Esophagus muscularis mucosa (tissue), 4 donors: ENCODE results near the gene ARL15. TPM values are rescaled to one million over a fixed set of nuclear protein-coding genes. Genes with fewer than 3 reads are reported as not detected.
"Not testable (repeated sequence)": the region's sequence is repeated elsewhere in the genome, so short reads cannot be mapped to it uniquely, and the experiment has no call there.

ENCODE experiments used
- DNase-seq: peaks from one replicate; pipeline ENCODE4 v3.0.0-alpha.2; 2017; ENCODE audit errors: extremely low spot score
- H3K27ac ChIP-seq, 4 donors: fragments of 200-600 bp; sonication (generic); replicated peaks in 1 of 4; 1 replicate in 3 of 4; 2 replicates in 1 of 4; pipeline ENCODE4 v1.5.1; 2016 to 2019; ENCODE audit warnings: mild to moderate bottlenecking in 1 of 4
- H3K27me3 ChIP-seq, 4 donors: fragments of 200-600 bp; sonication (generic); one replicate each; pipeline versions ENCODE4 v1.5.1 to v1.6.0; 2016 to 2019
- H3K36me3 ChIP-seq, 4 donors: fragments of 200-600 bp; sonication (generic); one replicate each; pipeline ENCODE4 v1.5.1; 2016 to 2019
- H3K4me1 ChIP-seq, 4 donors: fragments of 200-600 bp; sonication (generic); one replicate each; pipeline ENCODE4 v1.5.1; 2016 to 2019
- H3K4me3 ChIP-seq, 4 donors: fragments of 200-600 bp; sonication (generic); 1 replicate in 2 of 4; 2 replicates in 2 of 4; pipeline ENCODE4 v1.5.1; 2016 to 2019; ENCODE audit warnings: mild to moderate bottlenecking in 4 of 4, moderate library complexity in 1 of 4
- H3K9me3 ChIP-seq, 4 donors: fragments of 200-600 bp; sonication (generic); 1 replicate in 3 of 4; 2 replicates in 1 of 4; pipeline ENCODE4 v1.5.1; 2016 to 2019
- EP300 ChIP-seq: sonication (generic); formaldehyde crosslinking; IDR thresholded peaks from one replicate; pipeline ENCODE4 v1.6.1; 2017; ENCODE audit warnings: antibody characterized with exemption
- POLR2A ChIP-seq: fragments of 450-650 bp; IDR thresholded peaks from one replicate; pipeline ENCODE4 v1.6.1; 2017; ENCODE audit warnings: antibody characterized with exemption, moderate library complexity, mild to moderate bottlenecking, low read depth
- POLR2AphosphoS5 ChIP-seq, 2 donors: sonication (generic); formaldehyde crosslinking; IDR thresholded peaks; one replicate each; pipeline ENCODE4 v1.6.1; 2017; ENCODE audit warnings: antibody characterized with exemption in 2 of 2
- WGBS: methylation state at CpG from one replicate; pipeline ENCODE4 v1.1.5; 2018; 5-methylcytosine and 5-hydroxymethylcytosine counted together
- intact Hi-C: fragments of 100-400 bp; cut with DNase I; formaldehyde crosslinking; loops from one replicate; pipeline ENCODE4 v1.15.1; 2023
- total RNA-seq, 4 donors: library from RNA; depleted of rRNA; stranded (reverse); fragments of >200 nt; gene quantifications; one replicate each; pipeline versions ENCODE4 v1.1.0 to v1.2.1, GENCODE V29; 2016
- TF ChIP-seq, protein P1 (sequence below), 3 experiments: fragments of 200-600 bp in 2 of 3; fragments of 450-650 bp in 1 of 3; sonication (generic) in 2 of 3; IDR thresholded peaks; one replicate each; pipeline ENCODE4 v1.5.1; 2017 to 2019; ENCODE audit warnings: antibody characterized with exemption in 3 of 3, mild to moderate bottlenecking in 2 of 3, moderate library complexity in 1 of 3

Gene ARL15
- total RNA-seq, 4 donors from 2014 or later, result 11.6 to 21.6 (median 16.5) TPM

GRCh38 chr5:54062958-54063357 is 247.4 kb downstream of the ARL15 start:
- no peak for DNase-seq
- intact Hi-C loops, result no loop called here
- WGBS, result 85% methylated on average over 3 of the region's 3 CpGs
- Histone ChIP-seq H3K36me3 (no peaks in the 10 kb centered on the region), H3K4me3 (no peak overlapping the region), H3K4me1 (no peaks in the 10 kb centered on the region), H3K9me3 (no peaks in the 10 kb centered on the region), H3K27ac (no peak overlapping the region), H3K27me3 (no peaks in the 10 kb centered on the region)
- TF ChIP-seq POLR2AphosphoS5 (IDR thresholded peaks at IDR 0.05) (no peak), EP300 (no peak), POLR2A (no peak)
- TF ChIP-seq, protein P1, sequence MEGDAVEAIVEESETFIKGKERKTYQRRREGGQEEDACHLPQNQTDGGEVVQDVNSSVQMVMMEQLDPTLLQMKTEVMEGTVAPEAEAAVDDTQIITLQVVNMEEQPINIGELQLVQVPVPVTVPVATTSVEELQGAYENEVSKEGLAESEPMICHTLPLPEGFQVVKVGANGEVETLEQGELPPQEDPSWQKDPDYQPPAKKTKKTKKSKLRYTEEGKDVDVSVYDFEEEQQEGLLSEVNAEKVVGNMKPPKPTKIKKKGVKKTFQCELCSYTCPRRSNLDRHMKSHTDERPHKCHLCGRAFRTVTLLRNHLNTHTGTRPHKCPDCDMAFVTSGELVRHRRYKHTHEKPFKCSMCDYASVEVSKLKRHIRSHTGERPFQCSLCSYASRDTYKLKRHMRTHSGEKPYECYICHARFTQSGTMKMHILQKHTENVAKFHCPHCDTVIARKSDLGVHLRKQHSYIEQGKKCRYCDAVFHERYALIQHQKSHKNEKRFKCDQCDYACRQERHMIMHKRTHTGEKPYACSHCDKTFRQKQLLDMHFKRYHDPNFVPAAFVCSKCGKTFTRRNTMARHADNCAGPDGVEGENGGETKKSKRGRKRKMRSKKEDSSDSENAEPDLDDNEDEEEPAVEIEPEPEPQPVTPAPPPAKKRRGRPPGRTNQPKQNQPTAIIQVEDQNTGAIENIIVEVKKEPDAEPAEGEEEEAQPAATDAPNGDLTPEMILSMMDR (IDR thresholded peaks at IDR 0.05), result no peak

DNA sequence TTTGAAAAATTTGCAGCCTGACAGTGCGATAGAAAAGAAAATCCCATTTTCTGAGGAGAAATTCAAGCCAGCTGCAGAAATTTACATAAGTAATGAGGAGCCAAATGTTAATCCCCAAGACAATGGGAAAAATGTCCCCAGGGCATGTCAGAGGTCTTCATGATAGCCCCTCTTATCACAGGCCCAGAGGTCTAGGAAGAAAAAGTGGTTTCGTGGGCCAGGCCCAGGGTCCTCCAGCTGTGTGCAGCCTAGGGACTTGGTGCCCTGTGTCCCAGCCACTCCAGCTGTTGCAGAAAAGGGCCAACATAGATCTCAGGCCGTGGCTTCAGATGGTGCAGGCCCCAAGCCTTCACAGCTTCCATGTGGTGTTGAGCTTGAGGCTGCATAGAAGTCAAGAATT is 249.5 kb downstream of the ARL15 start:
- intact Hi-C loops, H3K9me3 ChIP-seq, H3K36me3 ChIP-seq, DNase-seq, H3K27ac ChIP-seq, H3K4me3 ChIP-seq, H3K4me1 ChIP-seq, H3K27me3 ChIP-seq: not testable (repeated sequence)
- 83% methylated on average over 2 of the region's 3 CpGs for WGBS

DNA sequence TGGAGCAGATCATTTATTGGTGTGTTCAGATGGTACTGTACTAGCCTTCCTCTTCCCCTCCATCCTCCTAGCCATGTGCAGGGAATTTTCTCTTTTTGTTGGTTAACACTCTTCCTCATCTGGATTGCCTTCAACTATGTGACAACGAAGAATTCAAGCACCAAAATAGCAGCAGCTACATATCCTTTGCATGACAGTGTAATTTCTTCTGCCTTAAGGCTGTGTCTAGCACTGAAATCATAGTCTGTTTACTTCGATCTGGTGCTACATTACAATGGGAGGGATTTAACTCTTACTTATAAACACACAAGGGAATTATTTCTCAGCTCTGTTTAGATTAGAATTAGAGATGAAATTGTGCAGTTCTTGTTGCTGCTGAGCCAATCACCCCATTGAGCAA is 260.4 kb downstream of the ARL15 start:
- 21% methylated on average over 2 of the region's 2 CpGs for WGBS
- no peak overlapping the region for H3K27ac ChIP-seq
- peaks cover 5 to 15% (median 11%) of the 10 kb centered on the region in 4 donors for H3K4me1 ChIP-seq
- no peak overlapping the region for H3K4me3 ChIP-seq
- no peak for DNase-seq
- H3K9me3 ChIP-seq, result no peaks in the 10 kb centered on the region
- H3K27me3 ChIP-seq, result no peaks in the 10 kb centered on the region
- intact Hi-C loops, result no loop called here
- no peaks in the 10 kb centered on the region for H3K36me3 ChIP-seq
- TF ChIP-seq POLR2A (no peak), POLR2AphosphoS5 (IDR thresholded peaks at IDR 0.05) (no peak), EP300 (no peak)
- TF ChIP-seq, protein P1 (IDR thresholded peaks at IDR 0.05), result no peak

GRCh38 chr5:54049144-54049543 is 261.2 kb downstream of the ARL15 start:
- DNase-seq, result no peak
- H3K36me3 ChIP-seq, result no peaks in the 10 kb centered on the region
- TF ChIP-seq, protein P1 (IDR thresholded peaks at IDR 0.05), result no peak
- TF ChIP-seq EP300, result no peak
- no peak for TF ChIP-seq POLR2A
- no peak for TF ChIP-seq POLR2AphosphoS5 (IDR thresholded peaks at IDR 0.05)
- intact Hi-C loops, result no loop called here
- no peaks in the 10 kb centered on the region for H3K9me3 ChIP-seq
- 100% methylated on average over 1 of the region's 1 CpG for WGBS
- peaks cover 5 to 15% (median 11%) of the 10 kb centered on the region in 4 donors for H3K4me1 ChIP-seq
- H3K27ac ChIP-seq, result no peak overlapping the region
- H3K27me3 ChIP-seq, result no peaks in the 10 kb centered on the region
- no peak overlapping the region for H3K4me3 ChIP-seq

- 94% methylated on average over 4 of the region's 4 CpGs for WGBS
- no peaks in the 10 kb centered on the region for H3K27me3 ChIP-seq
- no peak for DNase-seq
- no peak for TF ChIP-seq EP300
- TF ChIP-seq POLR2A, result no peak
- no peak for TF ChIP-seq POLR2AphosphoS5 (IDR thresholded peaks at IDR 0.05)
- TF ChIP-seq, protein P1 (IDR thresholded peaks at IDR 0.05), result no peak
- H3K36me3 ChIP-seq, result no peaks in the 10 kb centered on the region
- no peak overlapping the region for H3K27ac ChIP-seq
- H3K4me1 ChIP-seq, result peaks cover 7 to 15% (median 10%) of the 10 kb centered on the region in 4 donors
- H3K4me3 ChIP-seq, result no peak overlapping the region
- intact Hi-C loops, result no loop called here
- no peaks in the 10 kb centered on the region for H3K9me3 ChIP-seq
These were observed 265.1 kb downstream of the ARL15 start for GRCh38 chr5:54045077-54045792.

DNA sequence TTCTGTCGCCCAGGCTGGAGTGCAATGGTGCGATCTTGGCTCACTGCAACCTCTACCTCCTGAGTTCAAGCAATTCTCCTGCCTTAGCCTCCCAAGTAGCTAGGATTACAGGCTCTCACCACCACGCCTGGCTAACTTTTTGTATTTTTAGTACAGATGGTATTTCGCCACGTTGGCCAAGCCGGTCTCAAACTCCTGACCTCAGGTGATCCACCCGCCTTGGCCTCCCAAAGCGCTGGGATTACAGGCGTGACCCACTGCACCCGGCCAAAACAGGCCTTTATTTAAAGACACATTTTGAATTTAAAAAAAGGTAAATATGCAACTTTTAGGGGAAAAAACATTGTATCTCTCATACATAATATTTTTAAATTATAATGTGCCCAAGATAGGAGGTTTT is 266.1 kb downstream of the ARL15 start:
- H3K9me3 ChIP-seq, intact Hi-C loops, H3K4me3 ChIP-seq, H3K4me1 ChIP-seq, H3K27me3 ChIP-seq, H3K27ac ChIP-seq, H3K36me3 ChIP-seq, DNase-seq: not testable (repeated sequence)
- 97% methylated on average over 10 of the region's 10 CpGs for WGBS
